ENCODE measurements around the gene FRMD4B.
A peak's percentile ranks its signal among the peaks of the same experiment; 100 is the strongest.
"Not testable (repeated sequence)": the region's sequence is repeated elsewhere in the genome, so short reads cannot be mapped to it uniquely, and the experiment has no call there.

Gene FRMD4B

DNA sequence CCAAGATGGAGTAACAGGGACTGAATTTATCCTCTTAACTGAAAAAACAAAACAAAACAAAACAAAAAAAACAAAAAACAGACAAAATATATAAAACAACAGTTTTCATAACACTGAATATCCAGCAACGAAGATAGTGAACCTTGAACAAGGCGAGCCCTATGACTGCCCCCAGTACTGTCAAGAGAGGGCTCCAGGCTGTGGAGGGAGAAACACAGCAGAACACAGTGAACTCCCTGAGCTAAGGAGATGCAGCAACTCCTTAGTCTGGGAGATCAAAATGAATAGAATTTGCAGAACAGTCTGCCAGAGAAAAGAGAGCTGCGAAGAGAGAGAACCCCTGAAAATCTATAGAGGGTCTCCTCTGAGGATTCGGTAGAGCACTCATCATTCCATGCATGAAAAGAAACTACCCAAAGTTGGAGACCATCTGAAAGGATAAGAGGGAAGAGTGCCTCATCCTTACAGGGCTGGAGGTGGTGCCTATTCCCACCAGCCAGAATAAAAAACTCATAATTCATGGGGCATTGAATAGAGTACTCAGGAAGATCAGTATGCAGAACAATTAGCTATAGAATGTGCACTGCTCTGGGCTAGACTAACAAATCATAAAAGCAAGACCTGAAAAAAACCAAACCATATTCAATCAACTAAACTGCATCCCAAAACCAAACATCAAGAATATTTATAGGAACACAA, 101.8 kb downstream of the FRMD4B start:
- DNase-seq (ENCODE audit: low read depth in 2 of 2): no peak

DNA sequence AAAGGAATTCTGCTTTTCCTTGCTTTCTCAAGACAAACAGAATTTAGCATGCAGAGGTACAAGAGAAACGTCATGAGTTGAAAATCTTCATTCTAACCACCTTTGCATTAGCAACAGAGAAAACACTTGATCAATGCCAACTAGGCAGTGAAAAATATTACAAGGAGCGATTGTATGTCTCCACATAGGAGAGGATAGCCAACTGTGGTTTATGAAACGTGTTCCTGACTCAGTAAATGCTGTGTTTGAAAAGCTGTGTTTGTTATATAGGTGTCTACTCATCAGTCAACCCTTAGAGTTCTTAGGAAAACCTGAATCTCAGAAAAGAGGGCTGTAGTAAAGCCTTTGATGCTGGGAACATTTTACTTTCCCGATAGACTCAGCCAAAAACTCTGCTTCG, 102.4 kb downstream of the FRMD4B start:
- DNase-seq (ENCODE audit: low read depth in 2 of 2): no peak

- DNase-seq (ENCODE audit: low read depth in 2 of 2): peak in 1 of 2 donors; percentile 44
These were observed 103.7 kb downstream of the FRMD4B start for GRCh38 chr3:69282181-69282580.

DNA sequence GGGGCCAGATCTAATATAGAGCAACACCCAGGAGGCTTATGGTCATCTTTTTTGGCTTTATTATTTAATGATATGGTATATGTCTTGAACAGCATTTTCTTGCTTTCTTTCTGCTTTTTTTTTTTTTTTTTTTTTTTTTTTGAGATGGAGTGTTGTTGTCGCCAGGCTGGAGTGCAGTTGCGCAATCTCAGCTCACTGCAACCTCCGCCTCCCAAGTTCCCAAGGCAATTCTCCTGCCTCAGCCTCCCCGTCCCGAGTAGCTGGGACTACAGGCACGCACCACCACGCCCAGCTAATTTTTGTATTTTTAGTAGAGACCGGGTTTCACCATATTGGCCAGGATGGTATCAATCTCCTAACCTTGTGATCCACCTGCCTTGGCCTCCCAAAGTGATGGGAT, 108.5 kb downstream of the FRMD4B start:
- not testable (repeated sequence) for DNase-seq (ENCODE audit: low read depth in 2 of 2)

DNA sequence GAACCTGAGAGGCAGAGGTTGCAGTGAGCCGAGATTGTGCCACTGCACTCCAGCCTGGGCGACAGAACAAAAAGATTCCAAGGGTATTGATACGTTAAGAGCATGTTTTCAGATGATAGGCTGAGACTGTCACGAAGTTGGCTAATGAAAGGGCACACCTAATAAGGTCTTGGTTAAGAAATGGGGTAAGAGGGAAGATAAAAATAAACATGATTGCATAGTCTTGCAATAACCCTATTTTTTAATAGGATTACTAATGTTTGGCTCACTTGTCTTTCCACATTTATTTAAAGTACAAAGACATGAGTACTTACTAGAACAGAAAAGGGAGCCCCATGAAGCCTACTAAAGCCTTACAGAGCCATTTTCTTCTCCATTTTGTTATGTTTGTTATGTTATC, 109.0 kb downstream of the FRMD4B start:
- DNase-seq (ENCODE audit: low read depth in 2 of 2): no peak

GRCh38 chr3:69276191-69276590, 109.7 kb downstream of the FRMD4B start:
- DNase-seq (ENCODE audit: low read depth in 2 of 2): not testable (repeated sequence)

GRCh38 chr3:69273896-69274295, 112.0 kb downstream of the FRMD4B start:
- no peak for DNase-seq (ENCODE audit: low read depth in 2 of 2)

- DNase-seq (ENCODE audit: low read depth in 2 of 2): no peak
These were observed 113.3 kb downstream of the FRMD4B start for GRCh38 chr3:69272556-69272955.

DNA sequence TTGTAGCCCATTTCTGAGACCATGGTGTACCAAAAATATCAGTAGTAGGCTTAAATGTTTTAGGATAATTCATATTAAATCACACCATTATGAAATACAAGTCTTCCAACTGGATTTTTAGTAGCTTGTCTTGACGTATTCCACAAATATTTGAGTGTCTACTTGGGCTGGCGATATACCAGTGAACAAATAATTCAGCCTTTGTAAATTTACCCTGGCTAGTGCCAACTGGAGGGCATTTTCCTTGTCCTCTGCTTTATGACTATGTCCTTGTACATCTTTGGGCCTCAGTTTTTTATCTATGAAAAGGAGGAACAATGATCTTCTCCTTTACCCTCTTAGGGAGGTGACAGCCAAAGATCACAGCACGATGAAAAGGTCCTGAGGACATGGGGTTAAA, 114.8 kb downstream of the FRMD4B start:
- no peak for DNase-seq (ENCODE audit: low read depth in 2 of 2)

DNA sequence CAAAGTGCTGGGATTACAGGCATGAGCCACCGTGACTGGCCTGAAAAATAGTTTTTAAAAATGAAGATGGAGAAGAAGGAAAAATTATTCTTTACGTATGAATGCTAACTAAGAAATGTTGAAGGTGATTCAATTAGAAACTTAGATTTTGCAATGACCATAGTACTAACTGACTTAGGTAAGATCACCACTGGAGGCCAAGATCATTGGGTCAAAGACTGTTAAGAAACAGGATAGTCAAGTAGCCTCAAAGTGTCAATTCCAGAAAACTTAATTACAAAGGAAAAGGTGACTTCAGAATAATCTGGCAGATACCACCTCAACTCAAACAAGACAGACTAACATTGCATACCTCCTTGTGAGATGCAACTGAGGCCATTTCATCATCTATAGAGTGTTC, 119.3 kb downstream of the FRMD4B start:
- no peak for DNase-seq (ENCODE audit: low read depth in 2 of 2)

DNA sequence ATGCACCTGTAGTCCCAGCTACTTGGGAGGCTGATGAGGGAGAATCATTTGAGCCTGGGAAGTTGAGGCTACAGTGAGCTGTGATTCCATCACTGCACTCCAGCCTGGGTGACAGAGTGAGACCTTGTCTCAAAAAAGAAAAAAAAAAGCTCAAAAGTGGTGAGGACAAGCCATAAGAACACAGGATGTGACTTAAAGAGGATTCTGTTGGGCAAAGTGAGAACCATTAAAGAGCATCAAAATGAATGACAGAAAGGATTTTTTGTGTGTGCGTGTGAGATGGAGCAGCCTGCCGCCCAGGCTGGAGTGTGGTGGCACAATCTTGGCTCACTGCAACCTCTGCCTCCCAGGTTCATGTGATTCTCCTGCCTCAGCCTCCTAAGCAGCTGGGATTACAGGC, 119.8 kb downstream of the FRMD4B start:
- DNase-seq (ENCODE audit: low read depth in 2 of 2): not testable (repeated sequence)

GRCh38 chr3:69260843-69261405, 125.0 kb downstream of the FRMD4B start:
- not testable (repeated sequence) for DNase-seq (ENCODE audit: low read depth in 2 of 2)

DNA sequence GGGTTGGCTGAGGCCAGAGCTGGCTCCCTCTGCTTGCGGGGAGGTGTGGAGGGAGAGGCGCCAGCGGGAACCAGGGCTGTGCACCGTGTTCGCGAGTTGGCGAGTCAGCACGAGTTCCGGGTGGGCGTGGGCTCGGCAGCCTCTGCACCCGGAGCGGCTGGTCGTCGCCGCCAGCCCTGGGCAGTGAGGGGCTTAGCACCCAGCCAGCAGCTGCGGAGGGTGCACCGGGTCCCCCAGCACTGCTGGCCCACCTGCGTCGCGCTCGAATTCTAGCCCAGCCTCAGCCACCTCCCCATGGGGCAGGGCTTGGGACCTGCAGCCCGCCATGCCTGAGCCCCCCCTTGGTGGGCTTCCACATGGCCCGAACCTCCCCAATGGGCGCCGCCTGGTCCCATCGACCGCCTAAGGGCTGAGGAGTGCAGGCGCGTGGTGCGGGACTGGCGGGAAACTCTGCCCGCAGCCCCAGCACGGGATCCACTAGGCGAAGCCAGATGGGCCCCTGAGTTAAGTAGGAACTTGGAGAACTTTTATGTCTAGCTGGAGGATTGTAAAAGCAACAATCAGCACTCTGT, 125.6 kb downstream of the FRMD4B start:
- no peak for DNase-seq (ENCODE audit: low read depth in 2 of 2)

- no peak for DNase-seq (ENCODE audit: low read depth in 2 of 2)
These were observed 126.8 kb downstream of the FRMD4B start for GRCh38 chr3:69259125-69259524.

DNA sequence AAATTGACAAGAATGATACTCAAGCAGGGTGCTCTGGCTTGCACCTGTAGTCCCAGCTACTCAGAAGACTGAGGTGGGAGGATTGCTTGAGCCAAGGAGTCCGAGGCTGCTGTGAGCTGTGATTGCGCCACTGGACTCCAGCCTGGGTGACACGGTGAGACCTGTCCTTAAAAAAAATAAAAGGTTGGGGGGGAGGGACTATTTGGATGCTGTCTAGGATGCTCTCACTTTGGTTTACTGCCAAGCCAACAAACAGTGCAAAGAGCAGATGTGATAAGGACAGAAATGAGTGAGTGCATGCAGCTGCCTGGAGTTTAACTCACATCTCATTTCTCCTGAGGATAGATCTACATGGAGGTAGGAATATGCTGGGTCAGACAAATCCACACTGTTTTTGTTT, 130.0 kb downstream of the FRMD4B start:
- no peak for DNase-seq (ENCODE audit: low read depth in 2 of 2)

DNA sequence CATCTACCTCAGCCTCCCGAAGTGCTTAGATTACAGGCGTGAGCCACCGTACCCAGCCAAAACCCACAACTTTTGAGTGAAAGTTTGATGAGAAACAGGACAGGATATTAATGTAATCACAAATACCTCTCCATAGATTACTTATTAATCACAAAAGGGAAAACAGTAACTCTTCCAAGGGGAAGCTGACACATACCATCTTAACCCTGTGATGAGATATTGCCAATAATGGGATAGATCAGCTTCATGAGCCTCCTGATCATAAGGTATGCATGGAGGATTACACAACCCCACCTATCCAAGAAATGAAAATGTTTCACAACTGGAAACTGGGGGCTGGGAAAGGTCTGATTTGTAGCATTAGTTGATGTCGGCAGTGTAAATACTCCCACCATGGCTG, 131.5 kb downstream of the FRMD4B start:
- no peak for DNase-seq (ENCODE audit: low read depth in 2 of 2)

- DNase-seq (ENCODE audit: low read depth in 2 of 2): no peak
These were observed 133.3 kb downstream of the FRMD4B start for GRCh38 chr3:69252631-69253030.

DNA sequence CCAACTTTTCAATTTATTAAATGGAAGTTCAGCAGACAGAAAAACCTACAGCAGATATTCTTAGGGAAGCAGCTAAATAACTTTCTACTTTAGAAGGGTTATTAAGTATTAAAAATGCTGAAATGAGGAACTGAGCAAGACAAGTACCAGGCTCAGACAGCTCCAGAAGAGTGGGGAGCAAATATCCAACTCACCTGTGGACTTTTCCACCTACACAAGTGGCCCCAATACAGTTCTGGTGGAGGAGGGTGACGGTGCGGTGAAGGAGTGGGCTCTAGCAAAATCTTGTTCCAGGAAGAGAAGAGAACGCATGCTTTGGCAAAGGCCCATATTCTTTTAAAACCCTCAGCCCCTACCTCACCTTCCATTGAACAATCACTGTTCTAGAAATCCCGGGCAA, 133.7 kb downstream of the FRMD4B start:
- DNase-seq (ENCODE audit: low read depth in 2 of 2): no peak

- DNase-seq (ENCODE audit: low read depth in 2 of 2): no peak
These were observed 134.6 kb downstream of the FRMD4B start for GRCh38 chr3:69251078-69251805.

DNA sequence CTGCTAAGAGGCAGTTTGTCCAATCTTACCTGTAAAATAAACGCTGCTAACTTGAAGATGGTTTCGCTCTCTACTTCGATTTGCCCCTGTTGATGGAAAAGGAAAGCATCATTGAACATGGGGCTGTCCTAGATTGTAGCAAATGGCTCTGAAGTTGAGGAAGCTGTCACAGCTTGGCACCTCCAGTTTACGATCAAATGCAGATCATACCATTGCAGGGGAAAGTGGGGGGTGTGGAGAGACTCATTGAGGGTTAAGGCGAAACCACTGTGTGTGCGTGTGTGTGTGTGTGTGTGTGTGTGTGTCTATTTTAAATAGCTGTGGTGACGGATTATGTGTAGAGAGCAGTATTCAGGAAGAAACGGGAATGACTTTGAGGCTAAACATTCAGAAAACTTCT, 135.9 kb downstream of the FRMD4B start:
- peak; percentile 17 to 32 for DNase-seq (ENCODE audit: low read depth in 2 of 2)

DNA sequence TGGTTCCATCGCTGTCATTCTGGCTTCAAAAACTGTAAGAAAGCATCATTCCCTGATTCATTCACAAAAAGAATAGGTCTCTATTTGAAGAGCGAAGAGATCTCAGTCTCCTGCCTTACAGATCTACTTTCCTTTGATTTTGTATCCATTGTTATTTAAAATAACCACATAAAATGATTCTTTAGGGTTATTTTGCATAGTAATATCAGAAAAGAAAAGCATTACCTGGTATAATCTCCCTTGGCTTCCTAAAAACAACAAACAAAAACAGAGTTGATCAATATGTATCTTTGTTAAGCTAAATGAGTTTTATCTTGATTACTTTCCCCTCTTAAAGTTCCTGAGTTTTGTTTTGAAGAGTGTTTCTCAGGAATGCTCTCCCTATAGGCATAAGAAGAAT, 136.9 kb downstream of the FRMD4B start:
- DNase-seq (ENCODE audit: low read depth in 2 of 2): no peak

DNA sequence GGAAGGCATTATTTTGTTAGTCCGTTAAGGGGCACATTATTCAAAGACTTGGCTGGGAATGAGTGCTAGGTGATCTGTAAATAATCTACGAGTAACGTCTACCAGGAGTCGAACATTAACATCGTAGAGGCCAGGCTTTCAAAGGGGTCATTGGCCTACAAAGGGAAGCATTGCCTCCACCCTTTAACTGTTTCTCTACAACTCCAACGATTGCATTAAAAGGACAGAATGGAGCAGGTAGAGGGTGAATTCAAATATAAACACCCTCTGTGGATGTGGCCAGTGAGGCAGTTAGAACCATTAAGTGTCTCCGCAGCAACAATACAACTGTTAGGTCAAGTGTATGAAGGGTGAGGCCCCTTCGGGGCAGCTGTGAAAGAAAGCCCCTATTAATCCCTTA, 137.5 kb downstream of the FRMD4B start:
- DNase-seq (ENCODE audit: low read depth in 2 of 2): no peak

DNA sequence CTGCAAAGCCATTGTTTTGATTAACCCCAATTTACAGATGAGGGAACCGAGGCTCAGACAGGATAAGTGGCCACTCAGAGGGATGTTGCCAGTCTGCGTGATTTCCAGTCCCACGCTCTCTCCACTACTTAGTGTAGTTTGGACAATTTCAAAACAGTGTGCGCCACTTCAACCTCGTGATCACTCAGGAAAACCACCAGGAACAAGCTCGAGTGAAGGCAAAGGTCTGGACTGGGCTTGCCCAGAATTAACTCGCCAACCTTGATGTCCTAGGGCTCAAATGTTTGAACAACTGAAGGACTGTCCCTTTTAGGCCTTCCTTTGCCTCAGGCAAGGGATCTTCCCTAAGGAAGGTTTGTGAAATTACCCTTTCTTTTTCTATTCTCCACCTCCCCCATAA, 139.3 kb downstream of the FRMD4B start:
- DNase-seq (ENCODE audit: low read depth in 2 of 2): no peak
